Measurements from ENCODE around the gene MGLL.

The MGLL gene

DNA sequence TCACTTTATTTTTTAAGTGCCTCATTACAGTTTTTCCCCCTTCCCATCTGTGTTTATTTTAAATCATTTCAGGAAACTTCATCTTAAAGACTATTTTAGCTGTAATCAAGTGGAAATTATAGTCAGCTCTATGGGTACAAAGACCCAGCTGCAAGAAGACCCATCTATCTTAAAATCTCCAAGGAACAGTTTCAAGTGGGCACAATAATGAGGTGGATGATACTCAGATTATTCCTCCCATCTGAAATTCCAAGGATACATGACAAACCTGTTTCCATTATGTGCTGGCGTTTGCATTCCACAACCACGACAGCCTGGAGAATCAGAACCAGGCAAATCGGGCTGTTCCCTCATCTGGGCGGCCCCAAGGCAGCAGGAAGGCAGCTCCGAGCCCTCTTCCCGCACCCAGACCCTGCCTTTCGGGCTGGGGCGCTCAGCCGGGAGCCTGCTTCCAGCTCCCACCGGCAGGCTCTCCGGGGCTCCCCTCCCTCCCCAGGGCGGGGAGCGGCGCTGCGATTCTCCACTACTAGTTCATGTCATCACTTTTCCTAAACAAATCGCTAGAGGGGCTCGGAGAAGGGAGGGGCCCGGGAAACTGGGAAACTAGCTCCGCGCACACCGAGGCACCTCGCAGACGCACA is at the start of gene MGLL:
Gene MGLL, minus strand, starts transcription at position 475 of the 641 bp plus-strand sequence. Its CDS starts 197 bp downstream, at position 278.
- no peak for FAIRE-seq
- DNase-seq (ENCODE audit: extremely low spot score, insufficient read length, low read depth), result no peak

DNA sequence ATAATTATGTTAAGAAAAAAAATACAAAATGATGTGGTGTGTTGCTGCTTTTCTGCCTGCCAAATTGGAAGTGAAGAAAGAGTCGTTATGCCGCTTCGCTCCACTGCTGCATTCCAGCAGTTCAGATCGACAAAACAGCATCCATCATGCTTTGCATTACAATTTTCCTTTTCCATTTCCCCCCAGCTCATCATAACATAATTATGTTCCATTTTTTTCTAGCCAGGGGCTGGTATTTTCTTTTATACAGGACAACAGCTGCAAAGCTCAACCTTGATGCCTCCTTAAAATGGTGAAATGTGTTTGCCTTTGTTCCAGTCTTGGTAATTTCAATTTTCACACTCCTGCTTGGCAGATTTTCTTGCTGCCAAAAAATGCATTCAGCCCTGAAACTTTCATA is 47.8 kb upstream of the MGLL start:
- FAIRE-seq (no peak), DNase-seq (ENCODE audit: extremely low spot score, insufficient read length, low read depth) (no peak)

DNA sequence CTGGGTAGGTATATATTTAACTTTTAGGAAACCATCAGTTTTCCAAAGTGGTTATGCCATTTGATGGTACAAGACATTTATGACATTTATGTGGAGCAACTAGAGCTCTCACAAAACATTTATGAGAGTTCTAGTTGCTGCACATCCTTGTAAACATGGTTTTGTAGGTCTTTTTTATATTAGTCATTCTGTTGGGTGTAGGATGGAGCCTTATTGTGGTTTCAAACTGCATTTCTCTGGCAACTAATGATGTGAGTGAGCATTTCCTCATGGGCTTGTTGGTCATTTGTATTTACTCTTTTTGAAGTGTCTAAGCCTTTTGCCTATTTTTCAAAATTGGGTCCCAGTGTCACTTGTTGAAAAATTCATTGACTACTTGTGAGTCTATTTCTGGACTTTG is 45.7 kb upstream of the MGLL start:
- FAIRE-seq (no peak), DNase-seq (ENCODE audit: extremely low spot score, insufficient read length, low read depth) (no peak)

DNA sequence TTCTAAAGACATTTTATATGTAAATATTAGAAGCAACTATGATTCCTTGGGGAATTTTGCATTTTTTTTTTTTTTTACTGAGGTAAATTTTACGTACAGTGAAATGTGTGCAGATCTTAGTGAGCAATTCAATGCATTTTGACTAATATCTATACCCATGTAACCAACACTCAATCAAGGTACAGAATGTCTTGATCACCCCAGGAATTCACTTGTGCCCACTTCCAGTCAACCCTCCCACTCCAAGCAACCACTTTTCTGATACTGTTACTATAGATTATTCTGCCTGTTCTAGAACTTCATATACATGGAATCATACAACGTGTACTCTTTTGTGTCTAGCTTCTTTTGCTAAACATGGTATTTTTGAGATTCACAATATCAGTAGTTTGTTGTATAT is 45.1 kb upstream of the MGLL start:
- FAIRE-seq (no peak), DNase-seq (ENCODE audit: extremely low spot score, insufficient read length, low read depth) (no peak)

DNA sequence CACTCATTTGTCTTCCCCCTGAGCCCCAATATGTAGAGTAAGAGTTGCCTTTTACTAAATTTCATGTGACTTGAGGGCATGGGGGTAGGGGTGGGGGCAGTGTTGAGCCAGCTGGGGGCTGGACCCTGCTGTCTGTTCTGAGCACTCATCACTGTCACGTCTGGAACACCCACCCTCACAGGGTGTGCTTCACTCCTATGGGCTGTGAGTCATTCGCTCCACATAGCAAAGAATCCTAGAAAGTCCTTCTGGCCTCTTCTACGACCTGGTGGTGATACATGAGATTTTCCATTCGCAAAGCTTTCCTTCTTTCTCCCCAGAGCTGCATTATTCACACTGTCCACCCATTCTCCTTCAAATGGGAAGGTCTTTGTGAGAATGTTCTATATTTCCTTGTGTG is 43.6 kb upstream of the MGLL start:
- FAIRE-seq (no peak), DNase-seq (ENCODE audit: extremely low spot score, insufficient read length, low read depth) (no peak)

DNA sequence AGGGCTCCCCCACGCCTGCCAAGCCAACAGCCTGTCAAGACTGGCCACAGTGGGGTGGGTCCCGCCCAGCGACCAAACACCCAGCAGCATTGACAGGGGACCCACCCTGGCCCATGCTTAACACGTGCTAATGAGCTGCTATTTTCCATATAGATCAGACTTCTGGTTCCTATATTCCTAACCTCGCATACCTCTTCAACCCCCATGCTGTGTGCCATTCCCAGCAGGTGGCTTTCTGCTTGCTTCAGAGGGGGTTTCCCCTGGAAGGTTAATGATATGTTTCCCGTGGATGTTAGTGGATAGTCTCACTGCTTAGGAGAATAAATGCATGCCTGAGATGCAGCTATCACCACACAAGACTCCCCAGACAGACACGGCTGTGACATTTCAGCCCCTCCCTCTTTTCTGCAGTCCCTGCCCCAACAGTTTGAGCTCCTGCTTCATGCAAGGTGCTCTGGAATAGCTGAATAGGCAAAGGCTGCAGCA is 37.9 kb upstream of the MGLL start:
- no peak for FAIRE-seq

DNA sequence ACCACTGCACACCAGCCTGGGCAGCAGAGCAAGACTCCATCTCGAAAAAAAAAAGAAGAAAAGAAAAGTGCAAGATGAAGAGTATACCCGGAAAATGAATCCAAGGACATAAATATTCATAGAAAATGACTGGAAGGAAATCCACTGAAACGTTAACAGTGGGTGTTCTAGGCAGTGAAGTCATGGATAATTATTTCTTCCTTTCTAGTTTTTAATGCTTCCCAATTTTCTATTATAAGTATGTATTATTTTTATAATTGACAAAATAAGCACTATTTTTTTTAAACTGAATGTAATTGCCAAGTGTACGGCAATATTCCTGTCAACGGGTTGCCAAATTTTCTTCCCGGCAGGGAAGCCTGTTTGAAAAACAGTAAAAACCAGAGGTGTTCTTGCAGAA is 37.4 kb upstream of the MGLL start:
- no peak for FAIRE-seq
- DNase-seq (ENCODE audit: extremely low spot score, insufficient read length, low read depth), result no peak

More for the DNA sequence above, 37.9 kb upstream of the MGLL start:
- no peak for DNase-seq (ENCODE audit: extremely low spot score, insufficient read length, low read depth)

DNA sequence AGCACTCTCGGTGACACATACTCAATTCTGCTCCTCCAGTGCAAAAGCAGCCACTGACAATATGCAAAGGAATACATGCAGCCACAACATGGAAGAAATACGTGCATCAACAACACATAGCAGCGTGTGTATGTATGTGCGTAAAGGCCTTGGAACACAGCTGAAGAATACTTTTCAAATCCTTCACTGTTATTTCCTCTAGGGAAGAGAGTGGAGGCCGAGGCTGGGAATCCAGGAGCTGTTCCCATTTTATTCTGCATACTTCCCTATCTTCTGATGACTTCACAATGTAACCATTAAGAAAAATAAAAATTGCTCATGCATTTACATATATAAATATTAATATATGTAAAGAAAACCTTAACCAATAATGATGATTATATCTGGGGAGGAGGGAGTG is 36.6 kb upstream of the MGLL start:
- no peak for DNase-seq (ENCODE audit: extremely low spot score, insufficient read length, low read depth)
- no peak for FAIRE-seq

DNA sequence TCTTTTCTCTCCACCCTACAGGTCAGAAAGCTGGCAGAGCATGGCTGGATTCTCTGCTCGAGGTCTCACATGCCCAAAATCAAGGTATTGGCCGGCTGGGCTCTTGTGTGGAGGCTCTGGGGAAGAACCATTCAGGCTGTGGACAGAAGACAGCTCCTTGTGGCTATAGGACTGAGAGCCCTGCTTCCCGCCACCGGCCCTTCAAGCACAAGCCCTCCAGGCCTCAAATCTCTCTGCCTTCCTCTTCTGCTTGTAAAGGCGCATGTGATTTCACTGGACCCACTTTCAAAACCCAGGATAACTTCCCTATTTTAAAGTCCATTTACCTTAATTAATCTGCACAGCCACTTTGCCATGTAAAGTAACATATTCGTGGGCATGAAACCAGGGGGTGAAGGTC is 36.2 kb upstream of the MGLL start:
- DNase-seq (ENCODE audit: extremely low spot score, insufficient read length, low read depth), result no peak
- FAIRE-seq, result no peak

DNA sequence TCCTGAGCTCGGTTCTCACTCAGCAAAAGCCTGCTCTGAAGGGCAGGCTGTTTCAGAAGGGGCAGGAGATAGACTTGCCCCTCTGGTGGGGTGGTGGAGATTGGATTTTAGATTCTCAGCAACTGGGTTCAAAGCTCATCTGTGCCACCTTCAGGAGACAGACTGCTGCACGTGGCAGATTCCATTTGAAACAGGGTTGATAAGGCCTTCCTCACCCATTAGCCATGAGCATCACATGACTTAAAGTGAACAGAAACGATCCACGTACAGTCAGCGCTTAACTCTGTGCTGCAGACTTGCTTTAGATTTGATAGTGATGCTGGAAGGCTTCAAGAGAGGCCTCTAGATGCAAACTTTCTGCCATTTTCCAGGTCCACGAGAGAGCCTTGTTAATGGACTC is 35.0 kb upstream of the MGLL start:
- no peak for DNase-seq (ENCODE audit: extremely low spot score, insufficient read length, low read depth)
- peak; percentile 18 for FAIRE-seq

DNA sequence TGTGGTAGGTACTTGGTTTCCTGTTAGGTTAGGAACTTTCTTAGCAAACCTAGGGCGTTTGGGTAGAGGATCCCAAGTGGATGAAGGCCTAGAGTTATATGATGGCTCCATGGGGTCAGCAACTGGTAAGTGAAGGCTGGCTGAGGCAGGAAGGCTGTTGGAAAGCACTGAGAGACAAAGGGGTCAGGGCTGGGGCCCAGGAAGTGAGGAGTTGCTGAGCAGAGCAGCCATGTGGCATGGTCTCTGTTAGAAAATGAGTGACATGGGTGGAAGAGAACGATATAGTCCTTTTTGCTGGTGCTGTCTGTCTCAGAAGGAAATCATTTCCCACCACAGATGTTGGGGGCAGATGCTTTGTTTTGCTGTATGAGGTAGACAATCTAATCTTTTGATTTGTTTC is 34.5 kb upstream of the MGLL start:
- DNase-seq (ENCODE audit: extremely low spot score, insufficient read length, low read depth) (no peak), FAIRE-seq (no peak)

DNA sequence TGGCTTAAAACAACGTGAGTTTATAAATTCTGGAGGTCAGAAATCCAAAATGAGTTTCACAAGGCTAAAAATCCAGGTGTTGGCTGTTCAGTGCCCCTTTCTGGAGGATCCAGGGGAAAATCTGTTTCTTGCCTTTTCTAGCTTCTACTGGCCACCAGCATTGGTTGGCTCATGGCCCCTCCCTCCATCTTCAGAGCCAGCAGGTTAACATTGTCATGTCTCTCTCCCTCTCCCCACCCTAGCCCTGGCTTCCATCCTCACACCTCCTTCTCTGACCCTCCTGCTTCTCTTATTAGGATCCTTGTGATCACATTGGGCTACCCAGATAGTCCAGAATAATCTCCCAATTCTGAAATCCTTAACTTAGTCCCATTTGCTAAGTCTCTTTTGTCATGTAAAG is 32.9 kb upstream of the MGLL start:
- FAIRE-seq, result no peak
- DNase-seq (ENCODE audit: extremely low spot score, insufficient read length, low read depth), result no peak

DNA sequence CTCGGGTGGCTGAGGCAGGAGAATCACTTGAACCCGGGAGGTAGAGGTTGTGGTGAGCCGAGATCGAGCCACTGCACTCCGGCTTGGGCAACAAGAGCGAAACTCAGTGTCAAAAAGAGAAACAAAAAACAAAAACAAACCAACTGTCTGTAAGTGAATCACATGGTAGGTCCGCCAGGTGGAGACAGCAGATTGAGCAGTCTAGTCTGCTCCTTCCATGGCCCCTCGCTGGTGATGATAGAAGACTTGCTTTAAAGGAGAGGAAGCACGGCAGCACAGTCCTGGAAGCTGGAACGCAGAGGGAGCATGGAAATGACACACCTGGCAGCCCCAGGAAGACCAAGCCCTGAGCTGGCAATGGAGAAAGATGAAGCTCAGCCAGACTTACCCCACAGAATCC is 31.4 kb upstream of the MGLL start:
- DNase-seq (ENCODE audit: extremely low spot score, insufficient read length, low read depth) (no peak), FAIRE-seq (no peak)

DNA sequence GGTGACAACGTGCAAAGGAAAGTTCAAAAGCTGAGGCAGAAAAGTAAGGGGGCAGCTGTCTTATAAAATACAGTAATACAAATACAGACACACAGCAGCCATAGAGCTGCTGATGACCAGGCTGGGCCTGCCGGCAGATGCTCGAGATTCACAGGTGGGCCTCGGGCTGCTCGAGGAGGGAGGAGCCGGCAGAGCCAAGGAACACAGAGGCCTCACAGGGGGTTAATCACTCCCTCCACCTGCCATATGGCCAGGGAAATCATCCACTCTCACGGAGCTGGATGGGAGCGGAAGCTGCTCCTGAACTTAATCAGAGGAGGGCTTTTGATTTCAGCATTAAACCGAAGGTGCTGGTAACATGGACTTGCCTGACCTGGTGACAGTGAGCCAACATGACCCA is 29.6 kb upstream of the MGLL start:
- no peak for FAIRE-seq
- no peak for DNase-seq (ENCODE audit: extremely low spot score, insufficient read length, low read depth)

DNA sequence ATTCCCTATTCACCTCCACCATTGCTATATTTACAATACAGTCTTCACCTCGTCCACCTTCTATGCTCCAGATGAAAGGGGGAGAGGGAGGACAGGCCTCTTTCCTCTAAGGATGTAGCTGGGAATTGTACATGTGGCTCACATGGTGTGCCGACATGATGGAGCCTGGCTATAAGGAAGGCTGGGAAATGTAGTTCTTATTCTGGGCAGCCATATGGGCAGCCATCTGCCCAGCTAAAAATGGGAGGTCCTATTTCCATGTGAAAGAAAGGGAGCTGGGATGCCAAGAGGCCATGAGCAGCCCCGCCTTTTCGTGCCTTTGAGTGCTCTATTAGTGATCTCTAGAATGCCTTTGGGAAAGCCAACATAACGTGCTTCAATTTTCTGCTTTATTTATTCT is 27.1 kb upstream of the MGLL start:
- DNase-seq (ENCODE audit: extremely low spot score, insufficient read length, low read depth), result no peak
- FAIRE-seq, result no peak

DNA sequence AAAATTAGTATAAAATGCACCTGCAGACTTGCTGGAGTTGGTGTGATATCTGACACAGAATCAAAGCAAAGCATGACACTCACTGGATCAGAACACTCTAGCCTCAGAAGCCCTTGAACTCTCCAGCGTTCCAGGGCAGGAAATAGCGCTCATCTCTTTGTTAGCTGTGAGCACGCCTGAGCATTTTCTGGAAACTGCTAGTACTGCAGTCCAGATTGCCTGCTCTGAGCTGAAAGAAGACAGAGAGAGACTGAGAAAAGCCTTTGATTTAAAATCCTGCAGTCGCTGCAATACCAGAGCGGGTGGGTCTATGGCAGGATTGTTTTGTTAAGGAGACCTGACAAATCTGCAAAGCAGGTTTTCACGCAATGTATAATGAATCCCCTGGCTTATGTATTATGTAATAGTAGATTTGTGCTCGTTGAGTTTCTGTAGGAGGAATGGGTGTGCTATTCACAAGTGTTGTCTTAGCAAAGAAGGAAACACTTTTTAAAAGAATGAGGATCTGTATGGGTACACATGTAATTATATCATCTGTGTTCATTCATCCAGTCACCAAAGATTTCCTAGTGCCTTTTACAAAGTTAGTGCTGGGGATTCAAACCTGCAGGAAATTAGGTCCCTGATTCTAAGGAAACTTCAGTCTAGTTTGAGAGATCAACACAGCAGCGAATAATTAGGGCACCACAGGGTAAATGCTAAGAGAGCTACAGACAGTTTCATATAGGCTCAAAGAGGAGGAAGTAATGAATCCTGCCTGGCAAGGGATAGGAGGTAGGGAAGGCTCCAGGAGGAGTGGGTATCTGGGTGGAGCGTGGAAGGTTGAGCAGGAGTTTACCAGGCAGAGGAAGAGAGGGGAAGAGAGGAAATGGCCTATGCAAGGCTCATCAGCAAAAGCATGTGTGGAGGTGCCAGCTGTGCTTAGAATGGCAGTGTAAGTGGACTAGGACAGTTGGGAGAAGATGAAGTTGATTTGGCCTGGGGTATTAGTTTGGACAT is 26.1 kb upstream of the MGLL start:
- FAIRE-seq, result no peak
- no peak for DNase-seq (ENCODE audit: extremely low spot score, insufficient read length, low read depth)

DNA sequence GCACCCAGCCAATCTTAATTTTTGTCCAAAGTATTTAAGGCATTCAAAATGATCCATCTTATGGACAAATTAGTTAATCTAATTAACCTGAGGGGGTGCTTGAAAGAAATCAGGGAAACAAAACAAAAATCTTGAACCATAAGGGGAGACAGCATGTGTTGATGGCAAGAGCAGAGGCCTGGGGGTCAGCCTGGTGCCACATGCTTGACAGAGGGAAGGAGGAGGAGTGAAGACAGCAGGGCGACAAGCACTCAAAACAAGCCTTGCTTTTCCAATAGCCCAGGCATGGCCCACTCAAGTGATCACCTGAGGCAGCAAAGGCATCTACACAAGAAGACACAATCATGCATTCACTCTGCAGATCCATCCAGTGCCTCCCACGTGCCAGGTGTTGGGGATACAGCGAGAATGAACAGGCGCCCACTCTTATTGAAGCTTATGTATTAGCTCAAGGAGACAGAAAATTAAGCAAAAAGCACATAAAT is 25.0 kb upstream of the MGLL start:
- FAIRE-seq, result no peak
- DNase-seq (ENCODE audit: extremely low spot score, insufficient read length, low read depth), result no peak

DNA sequence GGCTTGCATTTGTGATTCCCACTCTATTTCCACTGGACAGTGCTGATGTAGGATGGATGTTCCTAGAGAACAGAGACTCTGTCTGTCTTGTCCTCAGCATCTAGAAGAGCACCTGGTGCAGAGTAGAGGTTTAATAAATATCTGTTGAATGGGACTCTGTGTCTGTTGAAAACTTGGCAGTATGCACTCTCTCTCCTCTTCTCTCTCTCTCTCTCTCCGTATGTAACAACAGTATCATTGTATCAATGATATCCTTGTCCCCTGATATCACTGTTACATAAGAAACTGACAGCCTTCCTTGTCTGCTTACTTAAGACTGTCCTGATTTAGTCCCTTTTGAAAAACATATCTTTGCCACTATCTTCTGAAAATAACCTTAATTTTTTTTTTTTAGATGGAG is 24.3 kb upstream of the MGLL start:
- no peak for FAIRE-seq

DNA sequence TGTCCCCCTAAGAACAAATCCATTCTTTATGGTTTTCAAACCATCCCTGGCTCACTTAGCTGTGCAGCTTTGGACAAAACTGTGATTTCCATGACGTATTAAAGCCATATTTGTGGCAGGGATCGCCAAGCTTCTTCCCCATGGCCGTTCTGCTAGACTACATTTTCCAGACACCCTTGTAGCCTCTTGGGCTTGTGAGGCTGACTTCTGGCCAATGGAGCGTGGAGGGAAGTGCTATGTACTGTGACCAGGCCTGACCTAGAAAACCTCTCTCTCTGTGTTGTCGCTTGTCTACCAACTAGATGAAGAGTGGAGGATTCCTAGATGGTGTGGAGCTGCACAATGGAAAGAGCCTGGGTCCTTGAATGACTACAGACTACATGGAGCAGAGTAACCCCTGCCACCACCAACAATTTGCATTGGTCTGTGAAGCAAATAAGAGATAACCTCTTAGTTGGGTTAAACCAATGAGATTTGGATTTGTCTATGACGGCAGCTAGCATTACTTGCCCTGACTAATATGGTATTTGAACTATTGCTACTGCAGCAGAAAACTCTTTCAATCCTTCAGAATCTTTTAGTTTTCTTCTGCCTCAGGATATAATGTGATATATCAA is 22.1 kb upstream of the MGLL start:
- DNase-seq (ENCODE audit: extremely low spot score, insufficient read length, low read depth) (no peak), FAIRE-seq (peak; percentile 86)

More for the DNA sequence above, 24.3 kb upstream of the MGLL start:
- DNase-seq (ENCODE audit: extremely low spot score, insufficient read length, low read depth), result no peak

DNA sequence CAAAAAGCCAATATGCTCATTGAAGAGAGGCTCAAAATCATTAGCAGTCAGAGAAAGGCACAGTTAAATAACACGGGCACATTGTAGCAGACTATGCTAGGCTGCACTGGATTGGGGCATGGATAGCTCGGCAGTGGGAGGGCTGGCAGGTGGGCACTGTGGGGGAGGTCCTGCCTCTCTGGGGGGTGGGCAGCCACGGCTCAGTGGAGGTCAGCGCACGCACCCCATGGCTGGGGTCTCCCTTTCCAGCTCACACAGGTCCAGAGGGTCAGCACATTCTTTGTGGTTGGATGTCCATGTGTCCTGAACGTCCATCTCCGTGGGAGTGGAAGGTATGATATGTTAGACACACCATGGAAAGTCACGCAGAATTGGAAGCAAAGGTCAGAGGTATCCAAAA is 18.4 kb upstream of the MGLL start:
- DNase-seq (ENCODE audit: extremely low spot score, insufficient read length, low read depth) (no peak), FAIRE-seq (no peak)

DNA sequence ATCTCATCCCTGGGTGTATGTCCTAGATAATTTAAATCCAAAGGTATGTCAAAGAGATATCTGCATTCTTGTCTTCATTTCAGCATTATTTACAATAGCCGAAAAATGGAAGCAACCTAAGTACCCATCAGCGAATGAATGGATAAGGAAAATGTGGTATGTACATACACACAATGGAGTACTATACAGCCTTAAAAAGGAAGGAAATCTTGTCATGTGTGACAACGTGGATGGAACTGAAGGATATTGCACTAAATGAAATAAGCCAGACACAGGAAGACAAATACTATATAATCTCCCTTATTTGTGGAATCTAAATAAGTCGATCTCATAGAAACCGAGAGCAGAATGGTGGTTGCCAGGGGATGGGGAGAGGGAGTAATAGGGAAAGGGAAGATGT is 16.8 kb upstream of the MGLL start:
- FAIRE-seq (peak; percentile 47), DNase-seq (ENCODE audit: extremely low spot score, insufficient read length, low read depth) (no peak)
